ENCODE data around the gene STUM.
"Not testable (repeated sequence)": the region's sequence is repeated elsewhere in the genome, so short reads cannot be mapped to it uniquely, and the experiment has no call there.

The STUM gene

DNA sequence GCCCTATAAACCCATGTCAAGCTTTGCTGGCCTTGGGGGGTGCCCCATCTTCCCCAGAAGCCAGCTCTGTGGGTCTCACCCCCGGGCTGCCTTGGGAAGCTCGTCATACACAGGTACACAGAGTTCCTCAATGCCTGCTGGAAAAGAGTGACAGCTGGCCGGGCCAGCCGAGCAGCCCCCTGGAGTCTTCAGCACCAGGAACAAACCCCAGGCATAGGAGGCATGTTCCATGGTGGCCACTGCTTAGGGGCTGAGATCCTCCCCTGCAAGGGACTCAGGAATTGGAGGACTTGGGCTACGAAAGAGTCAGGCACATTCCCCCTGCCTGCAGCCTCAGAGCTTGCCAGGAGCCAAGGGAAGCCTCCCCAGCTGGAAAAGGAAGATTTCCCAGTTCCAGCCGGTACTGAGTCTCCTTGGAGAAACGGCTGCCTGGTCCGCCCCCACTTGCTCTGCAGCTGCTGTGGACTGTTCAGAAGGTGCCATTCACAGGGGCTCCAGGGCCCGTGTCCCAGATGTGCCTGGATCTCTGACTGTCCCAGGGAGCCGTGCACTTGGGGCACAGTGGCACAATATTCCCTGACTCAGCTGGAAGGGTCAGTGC lies 89.5 kb downstream of the STUM start:
- Mint-ChIP-seq H3K4me1 (ENCODE audit: low read depth) (peaks cover 68% of the 10 kb centered on the region), H3K36me3 (ENCODE audit: low read depth) (peaks cover 72% of the 10 kb centered on the region), H3K27ac (no peak overlapping the region), H3K4me3 (no peak overlapping the region), H3K9me3 (no peaks in the 10 kb centered on the region), H3K27me3 (no peaks in the 10 kb centered on the region)
- intact Hi-C loops (cut with micrococcal nuclease), result loop anchor here (10.0 kb wide), 1 partner anchor 307 kb away; the partner anchor contains the start of gene COQ8A

DNA sequence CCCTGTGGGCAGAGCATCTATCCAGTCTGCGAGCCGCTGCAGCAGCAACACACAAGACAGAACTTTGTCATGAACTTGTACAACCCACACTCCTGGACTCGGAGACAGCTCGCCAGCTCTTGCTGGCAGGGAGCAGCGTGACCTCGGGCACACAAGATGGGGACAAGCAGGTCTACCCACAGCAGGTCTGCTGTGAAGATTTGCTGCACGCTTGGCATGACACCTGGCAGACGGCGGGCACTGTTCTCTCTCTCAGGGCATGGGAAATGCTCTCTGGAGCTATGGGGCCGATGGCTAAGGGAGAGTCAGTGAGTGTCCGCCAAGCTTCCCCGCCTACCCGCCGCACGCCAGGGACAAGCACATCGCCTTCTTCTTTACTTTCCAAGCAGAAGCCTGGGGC lies 90.0 kb downstream of the STUM start:
- Mint-ChIP-seq H3K4me3 (no peak overlapping the region), H3K27ac (no peak overlapping the region), H3K36me3 (ENCODE audit: low read depth) (peaks cover 74% of the 10 kb centered on the region), H3K4me1 (ENCODE audit: low read depth) (peaks cover 68% of the 10 kb centered on the region), H3K9me3 (no peaks in the 10 kb centered on the region), H3K27me3 (no peaks in the 10 kb centered on the region)
- intact Hi-C loops (cut with micrococcal nuclease), result loop anchor here (10.0 kb wide), 1 partner anchor 306 kb away; the partner anchor contains the start of gene COQ8A

GRCh38 chr1:226639206-226639605 lies 90.6 kb downstream of the STUM start:
- peaks cover 71% of the 10 kb centered on the region for H3K4me1 Mint-ChIP-seq (ENCODE audit: low read depth)
- not testable (repeated sequence) for H3K27me3 Mint-ChIP-seq, H3K9me3 Mint-ChIP-seq, H3K27ac Mint-ChIP-seq, H3K4me3 Mint-ChIP-seq
- intact Hi-C loops (cut with micrococcal nuclease), result loop anchor here (10.0 kb wide), 1 partner anchor 306 kb away; the partner anchor contains the start of gene COQ8A
- peaks cover 78% of the 10 kb centered on the region for H3K36me3 Mint-ChIP-seq (ENCODE audit: low read depth)

DNA sequence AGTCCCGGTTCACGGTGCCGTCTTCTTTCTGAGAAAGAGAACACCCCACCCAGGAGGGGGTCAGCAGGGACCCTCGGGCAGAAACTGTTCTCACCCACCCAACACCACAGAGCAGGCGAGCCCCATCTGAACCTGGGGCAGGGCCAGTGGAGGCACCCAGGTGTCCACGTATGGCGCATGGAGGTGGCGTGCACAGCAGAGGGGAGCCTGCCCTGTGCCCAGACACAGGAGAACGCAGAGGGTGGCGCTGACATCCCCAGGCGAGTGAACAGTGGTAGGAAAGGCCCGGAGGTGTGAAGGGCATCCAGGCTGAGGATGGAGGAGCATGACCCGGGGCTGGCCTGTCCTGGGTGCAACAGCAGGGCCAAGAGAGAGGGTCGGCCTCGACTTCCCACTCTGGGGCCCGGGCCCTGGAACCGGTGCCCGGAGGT lies 91.1 kb downstream of the STUM start:
- peaks cover 71% of the 10 kb centered on the region for H3K4me1 Mint-ChIP-seq (ENCODE audit: low read depth)
- intact Hi-C loops (cut with micrococcal nuclease), result loop anchor here (5.0 to 10.0 kb wide), 2 partner anchors 38 to 305 kb away; partner anchors contain the start of gene COQ8A
- peaks cover 75% of the 10 kb centered on the region for H3K36me3 Mint-ChIP-seq (ENCODE audit: low read depth)
- H3K27ac Mint-ChIP-seq, result no peak overlapping the region
- H3K9me3 Mint-ChIP-seq, result no peaks in the 10 kb centered on the region
- no peak overlapping the region for H3K4me3 Mint-ChIP-seq
- H3K27me3 Mint-ChIP-seq, result no peaks in the 10 kb centered on the region

DNA sequence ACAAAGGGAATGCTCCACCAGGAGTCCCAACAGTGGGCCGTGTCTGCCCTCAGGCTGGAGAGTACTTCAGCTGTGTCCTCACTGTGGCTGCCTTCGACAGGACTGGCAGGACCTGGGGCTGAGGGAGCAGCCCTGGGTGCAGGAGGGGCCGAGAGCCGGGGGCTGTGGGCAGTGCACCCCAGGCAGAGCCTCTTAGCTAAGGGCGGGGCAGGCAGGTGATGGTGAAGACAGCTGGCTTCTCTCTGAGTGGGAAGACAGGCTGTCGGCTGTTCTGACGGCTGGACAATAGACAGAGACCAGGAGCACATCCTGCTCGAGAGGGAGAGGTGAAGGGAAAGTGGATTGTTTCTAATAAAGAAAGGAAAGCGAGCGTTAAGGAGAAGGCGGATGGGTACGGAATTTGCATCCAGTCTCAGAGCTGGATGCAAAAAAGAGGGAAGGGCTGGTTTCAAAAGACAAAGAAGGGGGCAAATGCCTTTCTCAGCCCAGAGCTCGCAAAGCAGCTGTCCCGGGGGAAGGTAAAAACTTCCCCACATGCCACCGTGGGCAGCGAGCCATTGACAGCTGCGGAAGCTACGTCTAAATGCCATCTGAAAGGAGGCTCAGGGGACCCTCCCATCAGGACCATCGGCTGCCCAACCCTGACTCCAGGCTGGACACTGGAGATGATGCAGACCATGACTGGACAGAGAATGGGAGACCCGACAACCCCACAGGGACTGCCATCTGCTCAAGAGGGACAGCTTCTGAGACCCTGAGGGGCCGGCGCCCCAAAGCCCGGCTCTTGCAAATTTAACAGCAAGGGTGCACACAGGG lies 92.0 kb downstream of the STUM start:
- peaks cover 74% of the 10 kb centered on the region for H3K36me3 Mint-ChIP-seq (ENCODE audit: low read depth)
- H3K4me3 Mint-ChIP-seq, result no peak overlapping the region
- H3K27me3 Mint-ChIP-seq, result no peaks in the 10 kb centered on the region
- intact Hi-C loops (cut with micrococcal nuclease), result loop anchor here (5.0 kb wide), 1 partner anchor 37 kb away; no protein-coding TSS in a partner anchor
- H3K4me1 Mint-ChIP-seq (ENCODE audit: low read depth), result peaks cover 72% of the 10 kb centered on the region
- peak overlapping the region; percentile 40 for H3K27ac Mint-ChIP-seq
- H3K9me3 Mint-ChIP-seq, result no peaks in the 10 kb centered on the region

- Mint-ChIP-seq H3K4me1 (ENCODE audit: low read depth) (peaks cover 72% of the 10 kb centered on the region), H3K4me3 (no peak overlapping the region), H3K9me3 (no peaks in the 10 kb centered on the region), H3K36me3 (ENCODE audit: low read depth) (peaks cover 82% of the 10 kb centered on the region), H3K27me3 (no peaks in the 10 kb centered on the region), H3K27ac (peak overlapping the region; percentile 90)
- intact Hi-C loops (cut with micrococcal nuclease), result loop anchor here (5.0 kb wide), 1 partner anchor 36 kb away; no protein-coding TSS in a partner anchor
Observed at GRCh38 chr1:226641671-226642231, 93.2 kb downstream of the STUM start.

DNA sequence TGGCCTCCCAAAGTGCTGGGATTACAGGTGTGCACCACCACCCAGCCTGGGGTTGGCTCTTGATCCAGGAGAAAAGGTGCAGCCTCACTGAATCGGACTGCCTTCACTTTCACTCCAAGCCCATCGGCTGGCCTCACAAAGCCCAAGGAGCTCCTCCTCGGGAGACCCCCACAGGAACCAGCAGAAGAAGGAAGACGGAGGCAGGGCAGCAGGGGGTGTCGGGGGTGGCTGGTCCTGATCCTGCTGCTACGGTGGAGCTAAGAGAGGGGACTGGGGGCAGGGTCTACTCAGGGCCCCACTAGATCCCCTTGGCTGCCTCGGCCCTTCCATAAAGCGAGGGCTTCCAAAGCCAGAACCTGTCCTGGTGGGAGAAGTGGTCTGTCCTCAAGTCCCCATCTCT lies 93.9 kb downstream of the STUM start:
- Mint-ChIP-seq H3K36me3 (ENCODE audit: low read depth) (peaks cover 82% of the 10 kb centered on the region), H3K4me3 (no peak overlapping the region), H3K27ac (peak overlapping the region; percentile 90), H3K4me1 (ENCODE audit: low read depth) (peaks cover 73% of the 10 kb centered on the region), H3K9me3 (no peaks in the 10 kb centered on the region), H3K27me3 (no peaks in the 10 kb centered on the region)
- intact Hi-C loops (cut with micrococcal nuclease), result loop anchor here (5.0 kb wide), 1 partner anchor 35 kb away; no protein-coding TSS in a partner anchor

DNA sequence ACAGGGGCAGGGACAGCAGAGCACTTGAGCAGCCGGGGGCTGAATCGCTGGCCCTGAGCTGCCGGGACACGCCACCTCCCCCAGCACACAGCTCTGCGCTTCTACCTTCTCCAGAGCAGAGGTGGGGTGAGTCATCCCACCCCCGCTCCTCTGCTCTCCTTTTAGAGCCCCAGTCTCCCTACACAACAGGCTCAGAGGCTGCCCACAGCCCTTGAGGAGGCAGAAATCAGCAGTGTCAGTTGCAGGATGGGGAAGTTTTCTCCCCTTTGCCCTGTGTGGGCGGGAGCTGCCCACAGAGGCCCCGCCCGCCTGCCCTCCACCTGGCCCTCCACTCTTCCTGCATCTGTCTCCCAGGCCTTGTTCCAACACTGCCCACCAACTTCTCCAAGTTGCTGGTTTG lies 94.6 kb downstream of the STUM start:
- Mint-ChIP-seq H3K27ac (peak overlapping the region; percentile 90), H3K4me1 (ENCODE audit: low read depth) (peaks cover 73% of the 10 kb centered on the region), H3K36me3 (ENCODE audit: low read depth) (peaks cover 82% of the 10 kb centered on the region), H3K27me3 (no peaks in the 10 kb centered on the region), H3K9me3 (no peaks in the 10 kb centered on the region), H3K4me3 (peak overlapping the region; percentile 52)
- intact Hi-C loops (cut with micrococcal nuclease), result loop anchor here (5.0 kb wide), 1 partner anchor 34 kb away; no protein-coding TSS in a partner anchor

DNA sequence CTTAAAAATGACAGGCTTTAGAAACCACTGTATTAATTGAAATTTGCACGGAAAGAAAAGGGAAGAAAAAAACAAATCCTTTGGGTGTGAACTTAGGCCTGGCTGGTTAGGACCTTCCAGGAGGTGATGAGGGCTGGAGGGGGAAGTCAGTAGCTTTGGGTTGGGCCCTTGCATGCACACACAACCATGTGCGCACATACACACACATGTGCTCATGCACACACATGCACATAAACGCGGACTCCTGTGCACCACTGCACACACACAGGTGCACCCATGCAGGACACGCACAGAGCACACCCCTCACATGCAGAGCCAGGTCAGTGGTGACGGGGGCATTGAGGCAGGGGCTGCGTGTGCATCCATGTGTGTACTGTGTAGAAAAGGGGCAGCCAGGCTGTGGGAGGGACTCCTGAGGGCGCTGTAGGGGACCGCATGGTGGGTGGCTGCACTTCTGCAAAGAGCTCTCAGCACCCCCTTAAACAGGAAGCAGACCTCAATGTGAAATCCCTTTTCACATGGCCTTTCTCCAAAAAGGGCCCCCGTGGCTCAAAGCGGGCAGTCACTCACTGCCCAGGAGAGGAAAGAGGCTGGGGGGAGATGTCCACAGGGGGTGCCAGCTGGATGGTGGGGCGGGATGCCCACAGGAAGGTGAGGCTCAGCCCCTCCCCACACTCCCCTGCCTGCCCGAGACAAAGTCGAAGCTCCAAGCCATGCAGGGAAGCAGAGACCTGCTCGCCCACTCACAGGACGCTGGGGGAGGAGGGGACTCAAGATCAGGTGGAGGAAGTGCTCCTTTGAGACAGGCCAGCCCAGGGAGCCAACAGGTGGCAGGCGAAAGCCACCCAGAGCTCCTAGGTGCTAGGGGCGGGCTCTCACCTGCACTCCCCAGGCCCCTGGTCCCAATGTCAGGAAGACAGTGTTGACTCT lies 95.3 kb downstream of the STUM start:
- peaks cover 80% of the 10 kb centered on the region for H3K36me3 Mint-ChIP-seq (ENCODE audit: low read depth)
- intact Hi-C loops (cut with micrococcal nuclease), result loop anchor here (5.0 kb wide), 1 partner anchor 33 kb away; no protein-coding TSS in a partner anchor

DNA sequence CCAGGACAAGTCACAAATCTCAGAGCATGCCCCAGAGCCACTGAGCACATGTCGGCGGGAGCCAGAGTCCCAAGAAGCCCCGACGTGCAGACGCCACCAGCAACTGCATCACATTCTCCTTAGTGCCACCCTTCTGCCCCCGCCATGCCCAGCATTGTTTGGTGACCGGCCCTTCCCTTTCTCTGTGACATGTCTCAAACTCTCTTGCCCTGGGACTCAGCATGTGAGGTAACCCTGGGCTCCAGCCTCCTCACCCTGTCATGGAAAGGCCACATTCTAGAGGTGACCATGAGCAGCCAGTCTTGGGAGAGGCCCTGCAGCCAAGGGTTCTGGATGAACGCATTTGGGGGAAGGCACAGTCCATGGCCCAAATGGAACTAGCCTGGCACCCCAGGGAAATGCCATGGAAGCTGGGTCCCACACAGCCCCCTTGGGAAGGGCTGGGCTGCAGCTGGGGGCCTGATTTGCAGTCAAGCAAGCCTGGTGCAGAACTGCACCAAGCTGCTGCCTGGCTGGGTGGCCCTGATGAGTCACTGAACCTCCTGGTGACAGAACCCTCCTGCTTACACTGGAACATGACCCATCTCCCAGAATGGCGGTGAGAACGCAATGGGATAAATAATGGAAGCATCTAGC lies 96.1 kb downstream of the STUM start:
- H3K36me3 Mint-ChIP-seq (ENCODE audit: low read depth), result peaks cover 73% of the 10 kb centered on the region
- H3K27me3 Mint-ChIP-seq, result no peaks in the 10 kb centered on the region
- no peak overlapping the region for H3K4me3 Mint-ChIP-seq
- intact Hi-C loops (cut with micrococcal nuclease), result loop anchor here (5.0 kb wide), 1 partner anchor 33 kb away; no protein-coding TSS in a partner anchor
- no peaks in the 10 kb centered on the region for H3K9me3 Mint-ChIP-seq
- peak overlapping the region; percentile 90 for H3K27ac Mint-ChIP-seq
- H3K4me1 Mint-ChIP-seq (ENCODE audit: low read depth), result peaks cover 73% of the 10 kb centered on the region

More for the DNA sequence above, 95.3 kb downstream of the STUM start:
- Mint-ChIP-seq H3K27me3 (no peaks in the 10 kb centered on the region), H3K9me3 (no peaks in the 10 kb centered on the region), H3K27ac (peak overlapping the region; percentile 90), H3K4me1 (ENCODE audit: low read depth) (peaks cover 73% of the 10 kb centered on the region), H3K4me3 (peak overlapping the region; percentile 52)

DNA sequence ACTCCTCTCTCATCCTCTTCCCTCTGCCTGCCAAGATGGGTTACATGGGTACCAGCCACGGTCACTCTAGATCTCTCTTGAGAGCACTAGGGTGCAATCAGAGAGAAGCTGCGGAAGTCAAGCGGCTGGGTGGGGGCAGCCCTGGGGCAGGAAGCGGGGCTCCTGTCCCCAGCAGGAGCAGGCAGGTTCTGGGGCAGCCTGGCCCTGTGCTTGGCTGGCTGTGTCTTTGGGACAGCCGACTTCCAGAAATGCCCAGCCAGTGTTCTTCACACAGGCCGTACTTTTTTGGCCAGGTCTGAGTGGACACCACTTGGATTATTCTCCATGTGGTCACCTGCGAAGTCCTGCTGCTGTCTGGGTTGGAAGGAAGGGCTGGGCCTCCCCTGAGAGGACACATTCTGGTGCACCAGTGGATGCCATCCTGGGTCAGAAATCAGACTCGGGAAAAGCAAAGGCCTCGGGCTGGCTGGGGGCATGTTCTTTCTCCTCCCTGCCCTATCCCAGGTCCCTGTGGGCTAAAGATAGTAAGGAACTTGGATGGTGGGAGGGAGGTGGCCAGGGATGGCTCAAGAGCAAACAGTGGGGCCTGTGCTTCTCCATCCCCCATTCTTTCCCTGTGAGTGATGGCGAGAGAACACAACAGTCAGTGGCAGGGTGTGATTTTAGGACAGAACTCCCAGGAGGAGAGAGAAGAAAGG lies 96.9 kb downstream of the STUM start:
- intact Hi-C loops (cut with micrococcal nuclease), result no loop called here
- H3K27ac Mint-ChIP-seq, result peak overlapping the region; percentile 90
- H3K9me3 Mint-ChIP-seq, result no peaks in the 10 kb centered on the region
- peaks cover 73% of the 10 kb centered on the region for H3K4me1 Mint-ChIP-seq (ENCODE audit: low read depth)
- H3K36me3 Mint-ChIP-seq (ENCODE audit: low read depth), result peaks cover 65% of the 10 kb centered on the region
- H3K4me3 Mint-ChIP-seq, result no peak overlapping the region
- no peaks in the 10 kb centered on the region for H3K27me3 Mint-ChIP-seq

All from dendritic cell treated with granulocyte-macrophage colony-stimulating factor and Interleukin-4, amounts not matched to agents 40 ng/mL and 50 ng/mL, for 4 days (primary cell).